Testis (tissue), 3 donors: Measurements from ENCODE around the gene CHD8. TPM values are rescaled to one million over a fixed set of nuclear protein-coding genes. Genes with fewer than 3 reads are reported as not detected.
"Not testable (repeated sequence)": the region's sequence is repeated elsewhere in the genome, so short reads cannot be mapped to it uniquely, and the experiment has no call there.

ENCODE experiments used
- DNase-seq: peaks from one replicate; pipeline ENCODE4 v3.0.0-alpha.2; 2019
- H3K27ac ChIP-seq, 2 donors: fragments of 200-600 bp; sonication (generic); one replicate each; pipeline ENCODE4 v1.5.1; 2019
- H3K27me3 ChIP-seq: fragments of 200-600 bp; sonication (generic); one replicate; pipeline ENCODE4 v1.5.1; 2019
- H3K36me3 ChIP-seq: fragments of 200-600 bp; sonication (generic); one replicate; pipeline ENCODE4 v1.5.1; 2017; ENCODE audit warnings: low read depth; ENCODE audit errors: missing control alignments
- H3K4me1 ChIP-seq: fragments of 200-600 bp; sonication (generic); one replicate; pipeline ENCODE4 v1.5.1; 2019
- H3K4me3 ChIP-seq, 2 donors: fragments of 200-600 bp; sonication (generic); one replicate each; pipeline ENCODE4 v1.5.1; 2017 to 2019
- H3K9me3 ChIP-seq: fragments of 200-600 bp; sonication (generic); one replicate; pipeline ENCODE4 v1.5.1; 2017
- CTCF ChIP-seq, 3 experiments: fragments of 450-650 bp in 2 of 3; fragments of 200-600 bp in 1 of 3; sonication (generic) in 1 of 3; IDR thresholded peaks; one replicate each; pipeline ENCODE4 v1.5.1; 2016 to 2019; ENCODE audit warnings: antibody characterized with exemption in 3 of 3, mild to moderate bottlenecking in 2 of 3, moderate library complexity in 1 of 3
- POLR2A ChIP-seq: fragments of 450-650 bp; IDR thresholded peaks from one replicate; pipeline ENCODE4 v1.6.1; 2017; ENCODE audit warnings: antibody characterized with exemption, mild to moderate bottlenecking, moderate library complexity
- WGBS, 2 donors: methylation state at CpG; one replicate each; pipeline ENCODE4 v1.1.5; 2018; 5-methylcytosine and 5-hydroxymethylcytosine counted together
- intact Hi-C: fragments of 100-400 bp; cut with DNase I; formaldehyde crosslinking; loops from one replicate; pipeline ENCODE4 v1.15.1; 2023; ENCODE audit warnings: low total_unique reads
- polyA plus RNA-seq: library from polyadenylated mRNA; stranded (reverse); fragments of 350-450 nt; fragmentation: Illumina TruSeq; extraction: RNeasy Lipid Tissue Mini Kit (QIAGEN cat#74804); gene quantifications from one replicate; pipeline ENCODE4 v1.2.3, GENCODE V29; 2014; ENCODE audit warnings: low read depth, low replicate concordance; ENCODE audit not compliant: insufficient read depth
- total RNA-seq, 2 donors: library from RNA; depleted of rRNA; stranded (reverse); fragments of >200 nt; gene quantifications; one replicate each; pipeline ENCODE4 v1.2.3, GENCODE V29; 2016

The CHD8 gene
- total and polyA plus RNA-seq, 3 donors from 2014 or later = 67.3 to 87.4 (median 82.8) TPM

DNA sequence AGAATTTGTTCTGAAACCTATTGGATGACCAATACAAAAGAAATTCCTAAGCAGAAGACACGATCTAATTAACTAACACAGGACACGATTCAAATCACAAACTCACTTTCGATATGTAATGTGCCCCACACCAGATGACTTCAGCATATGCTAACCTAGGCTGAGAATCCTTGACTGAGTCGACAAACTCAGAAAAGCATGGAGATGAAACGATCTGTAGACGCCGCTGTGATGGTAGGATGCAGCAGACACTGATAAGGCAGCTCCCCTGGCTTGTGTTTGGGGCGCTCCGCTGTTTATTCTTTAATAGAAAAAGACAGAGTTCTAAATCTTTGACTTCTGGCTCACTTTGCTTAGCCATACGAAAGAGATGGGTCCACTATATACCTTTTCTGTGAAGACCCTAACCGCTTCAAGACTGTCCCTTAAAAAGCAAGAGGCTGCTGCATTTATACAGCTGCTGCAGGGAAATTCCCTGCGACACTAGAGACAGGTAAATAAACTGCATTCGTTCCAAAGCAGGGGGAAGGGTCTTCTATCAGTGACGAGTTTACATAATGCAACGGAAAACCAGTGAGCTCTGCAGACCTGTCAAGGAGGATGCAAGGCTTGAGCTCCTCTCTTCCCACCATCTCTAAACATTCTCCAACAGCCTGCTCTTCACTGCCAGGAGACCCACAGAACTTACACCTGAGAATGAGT, 929 bp downstream of the CHD8 start:
- intact Hi-C loops = no loop called here
- H3K27me3 ChIP-seq = no peaks in the 10 kb centered on the region
- WGBS, 2 donors = 8 to 19% methylated on average over 15 of the region's 15 CpGs
- no peaks in the 10 kb centered on the region for H3K9me3 ChIP-seq
- DNase-seq = no peak
- H3K27ac ChIP-seq = peak overlapping the region; percentile 67 to 94
- H3K4me3 ChIP-seq = peak overlapping the region; percentile 69 to 95
- no peak for TF ChIP-seq POLR2A
- TF ChIP-seq CTCF (IDR thresholded peaks at IDR 0.05) = no peak
- peaks cover 7% of the 10 kb centered on the region for H3K4me1 ChIP-seq
- no peaks in the 10 kb centered on the region for H3K36me3 ChIP-seq

- no peak for DNase-seq
- H3K9me3 ChIP-seq = no peaks in the 10 kb centered on the region
- no peaks in the 10 kb centered on the region for H3K27me3 ChIP-seq
- no peak for TF ChIP-seq CTCF (IDR thresholded peaks at IDR 0.05)
- no peak for TF ChIP-seq POLR2A
- H3K4me3 ChIP-seq = no peak overlapping the region
- intact Hi-C loops = no loop called here
- no peak overlapping the region for H3K27ac ChIP-seq
- 90 to 100% methylated on average over 1 of the region's 1 CpG for WGBS, 2 donors
- H3K4me1 ChIP-seq = peaks cover 17% of the 10 kb centered on the region
- H3K36me3 ChIP-seq = no peaks in the 10 kb centered on the region
These were observed 6.1 kb downstream of the CHD8 start for GRCh38 chr14:21449899-21450216.

GRCh38 chr14:21442657-21443056, 13.3 kb downstream of the CHD8 start:
- intact Hi-C loops, H3K27ac ChIP-seq, H3K27me3 ChIP-seq, H3K36me3 ChIP-seq, DNase-seq, H3K4me3 ChIP-seq, H3K9me3 ChIP-seq: not testable (repeated sequence)
- H3K4me1 ChIP-seq = peaks cover 14% of the 10 kb centered on the region
- WGBS, 2 donors = 80 to 90% methylated on average over 1 of the region's 1 CpG

DNA sequence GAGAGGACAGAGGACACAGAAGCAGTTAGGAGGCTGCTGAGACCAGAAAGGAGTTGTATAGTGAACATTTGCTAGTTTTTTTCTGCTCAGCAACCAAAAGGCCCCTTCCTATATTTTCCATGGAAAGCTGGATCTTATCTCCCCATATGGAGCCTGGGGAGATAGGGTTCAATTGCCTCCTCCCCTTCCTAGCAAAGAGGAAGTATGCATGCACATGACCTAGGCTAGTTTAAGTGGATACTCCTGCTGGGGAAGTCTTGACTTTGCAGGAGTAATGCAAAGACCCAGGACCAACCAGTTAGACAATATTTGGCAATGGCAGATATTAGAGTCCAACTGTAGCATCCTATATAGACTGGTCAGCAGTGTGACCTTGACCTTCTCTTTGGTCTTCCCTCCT, 15.1 kb downstream of the CHD8 start:
- no peak overlapping the region for H3K4me3 ChIP-seq

More for the DNA sequence above, 15.1 kb downstream of the CHD8 start:
- Histone ChIP-seq H3K36me3 (no peaks in the 10 kb centered on the region), H3K27ac (no peak overlapping the region), H3K4me1 (peaks cover 16% of the 10 kb centered on the region), H3K9me3 (no peaks in the 10 kb centered on the region), H3K27me3 (no peaks in the 10 kb centered on the region)
- intact Hi-C loops = no loop called here
- TF ChIP-seq CTCF (IDR thresholded peaks at IDR 0.05) (no peak), POLR2A (no peak)
- DNase-seq = no peak
